ENCODE results near the gene TRPM4. TPM values are rescaled to one million over a fixed set of nuclear protein-coding genes. Genes with fewer than 3 reads are reported as not detected.
A peak's percentile ranks its signal among the peaks of the same experiment; 100 is the strongest.
"Not testable (repeated sequence)": the region's sequence is repeated elsewhere in the genome, so short reads cannot be mapped to it uniquely, and the experiment has no call there.

The TRPM4 gene
- polyA plus RNA-seq, 4 donors: 15.8 to 298 (median 92.6) TPM

DNA sequence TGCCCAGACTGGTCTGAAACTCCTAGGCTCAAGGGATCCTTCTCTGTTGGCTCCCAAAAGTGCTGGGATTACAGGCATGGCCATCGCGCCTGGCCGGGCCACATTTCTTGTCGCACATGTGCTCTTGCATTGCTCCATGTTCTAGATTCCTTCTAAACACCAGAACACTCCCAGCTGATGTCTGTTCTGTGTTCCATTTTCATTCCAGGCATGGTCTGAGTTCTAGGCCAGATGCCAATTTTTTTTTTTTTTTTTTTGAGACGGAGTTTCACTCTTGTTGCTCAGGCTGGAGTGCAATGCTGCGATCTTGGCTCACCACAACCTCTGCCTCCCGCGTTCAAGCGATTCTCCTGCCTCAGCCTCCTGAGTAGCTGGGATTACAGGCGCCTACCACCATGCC, 35.8 kb upstream of the TRPM4 start:
- Histone ChIP-seq H3K27me3 (ENCODE audit: control insufficient read depth in 3 of 3, insufficient read depth in 3 of 3, low read length in 3 of 3) (peaks cover 0 to 25% (median 0%) of the 10 kb centered on the region in 3 donors), H3K4me1 (ENCODE audit: control insufficient read depth in 3 of 3, insufficient read depth in 2 of 3, low read depth in 1 of 3, low read length in 2 of 3) (peaks cover 6 to 23% (median 7%) of the 10 kb centered on the region in 3 donors)
- not testable (repeated sequence) for H3K4me3 ChIP-seq (ENCODE audit: low read depth in 1 of 3, low read length in 3 of 3); FAIRE-seq; H3K9me3 ChIP-seq (ENCODE audit: control insufficient read depth in 2 of 2, insufficient read depth in 1 of 2, low read depth in 1 of 2, low read length in 1 of 2); H3K36me3 ChIP-seq (ENCODE audit: control insufficient read depth in 3 of 3, insufficient read depth in 2 of 3, low read depth in 1 of 3, low read length in 3 of 3); H3K27ac ChIP-seq (ENCODE audit: low read depth in 1 of 3, low read length in 2 of 3)
- peak in 1 of 2 donors; percentile 29 for DNase-seq
- 63 to 79% (median 67%) methylated on average over 10 of the region's 10 CpGs for WGBS, 3 donors

DNA sequence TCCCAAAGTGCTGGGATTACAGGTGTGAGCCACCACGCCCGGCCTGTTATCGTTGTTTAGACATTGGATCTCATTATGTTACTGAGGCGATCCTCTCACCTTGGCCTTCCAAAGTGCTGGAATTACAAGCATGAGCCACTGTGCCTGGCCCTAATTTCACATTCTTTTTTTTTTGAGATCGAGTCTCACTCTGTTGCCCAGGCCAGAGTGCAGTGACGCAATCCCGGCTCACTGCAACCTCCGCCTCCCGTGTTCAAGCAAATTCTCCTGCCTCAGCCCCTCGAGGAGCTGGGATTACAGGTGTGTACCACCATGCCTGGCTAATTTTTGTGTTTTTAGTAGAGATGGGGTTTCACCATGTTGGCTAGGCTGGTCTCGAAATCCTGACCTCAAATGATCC, 34.3 kb upstream of the TRPM4 start:
- H3K4me1 ChIP-seq (ENCODE audit: control insufficient read depth in 3 of 3, insufficient read depth in 2 of 3, low read depth in 1 of 3, low read length in 2 of 3): peaks cover 0 to 20% (median 0%) of the 10 kb centered on the region in 3 donors
- H3K9me3 ChIP-seq (ENCODE audit: control insufficient read depth in 2 of 2, insufficient read depth in 1 of 2, low read depth in 1 of 2, low read length in 1 of 2); H3K27ac ChIP-seq (ENCODE audit: low read depth in 1 of 3, low read length in 2 of 3); H3K4me3 ChIP-seq (ENCODE audit: low read depth in 1 of 3, low read length in 3 of 3); H3K36me3 ChIP-seq (ENCODE audit: control insufficient read depth in 3 of 3, insufficient read depth in 2 of 3, low read depth in 1 of 3, low read length in 3 of 3); DNase-seq; FAIRE-seq: not testable (repeated sequence)
- H3K27me3 ChIP-seq (ENCODE audit: control insufficient read depth in 3 of 3, insufficient read depth in 3 of 3, low read length in 3 of 3): peaks cover 0 to 25% (median 0%) of the 10 kb centered on the region in 3 donors
- 75 to 88% (median 82%) methylated on average over 11 of the region's 11 CpGs for WGBS, 3 donors

DNA sequence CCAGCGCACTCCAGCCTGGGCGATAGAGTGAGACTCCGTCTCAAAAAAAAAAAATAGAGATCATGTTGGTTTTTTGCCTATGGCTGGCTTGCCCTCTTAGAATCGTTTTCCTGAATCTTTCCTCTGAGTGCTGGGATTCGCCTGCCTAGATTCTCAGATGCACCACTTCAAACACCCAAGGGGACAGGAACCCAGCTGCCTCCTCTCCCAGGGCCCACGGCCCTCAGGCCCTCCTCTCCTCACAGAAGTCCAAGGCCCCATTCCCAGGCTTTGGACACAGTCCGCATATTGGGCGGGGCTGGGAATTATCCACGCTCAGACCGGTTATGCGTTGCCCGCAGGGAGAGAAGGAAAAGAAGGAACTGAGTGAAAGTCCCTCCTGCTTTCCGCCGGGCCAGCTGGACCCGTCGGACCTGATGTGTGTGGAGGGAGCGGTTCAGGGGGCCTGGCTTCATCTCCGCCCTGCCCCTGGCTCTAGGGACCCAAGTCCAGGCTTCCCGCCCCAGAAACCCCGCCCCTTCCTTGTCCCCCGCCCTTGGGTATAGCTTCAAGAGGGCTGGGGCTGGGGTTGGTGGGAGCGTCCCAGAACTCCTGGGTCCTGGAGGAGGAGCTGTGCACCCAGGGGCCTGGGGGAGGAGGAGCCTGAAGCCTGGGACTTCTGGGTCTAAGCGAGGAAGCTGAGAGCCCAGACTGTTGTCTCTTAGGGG, 32.4 kb upstream of the TRPM4 start:
- DNase-seq (peak; percentile 76 to 91), FAIRE-seq (no peak)
- peaks cover 0 to 3% of the 10 kb centered on the region in 2 donors for H3K9me3 ChIP-seq (ENCODE audit: control insufficient read depth in 2 of 2, insufficient read depth in 1 of 2, low read depth in 1 of 2, low read length in 1 of 2)
- no peaks in the 10 kb centered on the region for H3K36me3 ChIP-seq (ENCODE audit: control insufficient read depth in 3 of 3, insufficient read depth in 2 of 3, low read depth in 1 of 3, low read length in 3 of 3)
- H3K4me1 ChIP-seq (ENCODE audit: control insufficient read depth in 3 of 3, insufficient read depth in 2 of 3, low read depth in 1 of 3, low read length in 2 of 3): peaks cover 0 to 12% (median 3%) of the 10 kb centered on the region in 3 donors
- WGBS, 3 donors: 13 to 36% (median 24%) methylated on average over 23 of the region's 23 CpGs
- H3K27me3 ChIP-seq (ENCODE audit: control insufficient read depth in 3 of 3, insufficient read depth in 3 of 3, low read length in 3 of 3): peaks cover 0 to 18% (median 0%) of the 10 kb centered on the region in 3 donors
- H3K4me3 ChIP-seq (ENCODE audit: low read depth in 1 of 3, low read length in 3 of 3): peak overlapping the region in 1 of 3 donors; percentile 5
- H3K27ac ChIP-seq (ENCODE audit: low read depth in 1 of 3, low read length in 2 of 3): peak overlapping the region in 2 of 3 donors; percentile 17 to 45

DNA sequence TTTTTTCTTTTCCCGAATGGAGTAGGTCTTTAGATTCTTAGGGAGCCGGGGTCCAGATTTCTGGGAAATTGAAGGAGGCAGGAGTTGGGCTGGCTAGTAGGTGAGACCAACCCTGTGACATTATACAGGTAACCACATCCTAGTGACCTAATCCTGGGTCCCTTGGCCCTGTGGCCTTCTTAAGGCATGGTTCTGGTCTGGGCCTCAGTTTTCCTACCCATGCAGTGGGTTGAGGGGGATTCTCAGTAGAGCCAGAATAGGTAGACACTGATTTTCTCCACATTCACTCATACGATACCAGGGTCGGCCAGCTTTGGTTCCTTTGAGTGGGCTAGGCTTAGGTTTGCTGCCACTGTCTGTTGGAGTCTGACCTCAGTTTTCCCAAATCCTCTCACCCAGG, 31.0 kb upstream of the TRPM4 start:
- 71 to 82% (median 80%) methylated on average over 4 of the region's 4 CpGs for WGBS, 3 donors
- Histone ChIP-seq H3K4me1 (ENCODE audit: control insufficient read depth in 3 of 3, insufficient read depth in 2 of 3, low read depth in 1 of 3, low read length in 2 of 3) (peaks cover 0 to 12% (median 3%) of the 10 kb centered on the region in 3 donors), H3K9me3 (ENCODE audit: control insufficient read depth in 2 of 2, insufficient read depth in 1 of 2, low read depth in 1 of 2, low read length in 1 of 2) (peaks cover 0 to 3% of the 10 kb centered on the region in 2 donors), H3K4me3 (ENCODE audit: low read depth in 1 of 3, low read length in 3 of 3) (no peak overlapping the region), H3K36me3 (ENCODE audit: control insufficient read depth in 3 of 3, insufficient read depth in 2 of 3, low read depth in 1 of 3, low read length in 3 of 3) (no peaks in the 10 kb centered on the region), H3K27ac (ENCODE audit: low read depth in 1 of 3, low read length in 2 of 3) (no peak overlapping the region), H3K27me3 (ENCODE audit: control insufficient read depth in 3 of 3, insufficient read depth in 3 of 3, low read length in 3 of 3) (peaks cover 0 to 7% (median 0%) of the 10 kb centered on the region in 3 donors)
- DNase-seq (no peak), FAIRE-seq (no peak)

DNA sequence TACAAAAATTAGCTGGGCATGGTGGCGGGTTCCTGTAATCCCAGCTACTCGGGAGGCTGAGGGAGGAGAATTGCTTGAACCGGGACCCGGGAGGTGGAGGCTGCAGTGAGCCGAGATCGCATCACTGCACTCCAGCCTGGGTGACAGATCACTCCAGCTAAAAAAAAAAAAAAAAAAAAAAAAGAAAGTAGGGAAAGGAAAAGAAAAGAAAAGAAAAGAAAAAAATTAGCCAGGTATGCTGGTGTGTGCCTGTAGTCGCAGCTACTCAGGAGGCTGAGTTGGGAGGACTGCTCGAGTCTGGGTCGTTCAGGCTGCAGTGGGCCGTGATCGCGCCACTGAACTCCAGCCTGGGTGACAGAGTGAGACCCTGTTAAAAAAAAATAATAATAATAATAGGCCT, 30.4 kb upstream of the TRPM4 start:
- FAIRE-seq; DNase-seq; H3K27ac ChIP-seq (ENCODE audit: low read depth in 1 of 3, low read length in 2 of 3); H3K27me3 ChIP-seq (ENCODE audit: control insufficient read depth in 3 of 3, insufficient read depth in 3 of 3, low read length in 3 of 3); H3K36me3 ChIP-seq (ENCODE audit: control insufficient read depth in 3 of 3, insufficient read depth in 2 of 3, low read depth in 1 of 3, low read length in 3 of 3); H3K9me3 ChIP-seq (ENCODE audit: control insufficient read depth in 2 of 2, insufficient read depth in 1 of 2, low read depth in 1 of 2, low read length in 1 of 2); H3K4me3 ChIP-seq (ENCODE audit: low read depth in 1 of 3, low read length in 3 of 3): not testable (repeated sequence)
- 94 to 96% (median 95%) methylated on average over 12 of the region's 12 CpGs for WGBS, 3 donors
- peaks cover 0 to 12% (median 3%) of the 10 kb centered on the region in 3 donors for H3K4me1 ChIP-seq (ENCODE audit: control insufficient read depth in 3 of 3, insufficient read depth in 2 of 3, low read depth in 1 of 3, low read length in 2 of 3)

DNA sequence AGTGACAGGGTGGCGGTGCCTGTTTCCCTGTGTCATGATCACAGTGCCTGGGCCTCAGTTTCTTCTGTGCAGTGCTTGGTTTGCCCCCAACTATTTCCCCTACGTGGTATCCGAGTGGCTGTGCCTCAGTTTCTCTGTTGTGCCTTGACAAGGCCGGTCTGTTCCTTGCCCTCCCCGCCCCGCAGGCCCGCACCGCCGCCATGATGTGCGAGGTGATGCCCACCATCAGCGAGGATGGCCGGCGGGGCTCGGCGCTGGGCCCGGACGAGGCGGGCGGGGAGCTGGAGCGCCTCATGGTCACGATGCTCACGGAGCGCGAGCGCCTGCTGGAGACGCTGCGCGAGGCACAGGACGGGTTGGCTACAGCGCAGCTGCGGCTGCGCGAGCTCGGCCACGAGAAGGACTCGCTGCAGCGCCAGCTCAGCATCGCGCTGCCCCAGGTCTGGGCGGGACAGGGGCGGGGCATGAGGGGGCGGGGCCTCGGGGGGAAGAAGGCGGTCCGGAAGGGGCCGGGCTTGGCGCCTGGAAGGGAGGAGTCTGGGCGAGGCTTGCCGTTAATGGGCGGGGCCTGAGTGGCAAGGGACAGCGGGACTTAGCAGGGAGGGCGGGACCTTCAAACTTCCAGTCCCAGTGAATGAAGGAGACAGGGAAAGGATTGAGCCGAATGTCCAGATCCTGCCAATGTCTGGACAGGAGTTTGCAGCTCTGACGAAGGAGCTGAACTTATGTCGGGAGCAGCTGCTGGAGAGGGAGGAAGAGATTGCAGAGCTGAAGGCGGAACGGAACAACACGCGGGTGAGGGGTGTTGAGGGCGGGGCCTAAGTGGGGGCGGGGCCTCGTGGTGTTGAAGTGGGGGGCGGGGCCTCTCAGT, 29.7 kb upstream of the TRPM4 start:
- FAIRE-seq (no peak), DNase-seq (peak; percentile 97 to 99)
- peak overlapping the region; percentile 50 to 68 (median 61) for H3K27ac ChIP-seq (ENCODE audit: low read depth in 1 of 3, low read length in 2 of 3)
- H3K36me3 ChIP-seq (ENCODE audit: control insufficient read depth in 3 of 3, insufficient read depth in 2 of 3, low read depth in 1 of 3, low read length in 3 of 3): no peaks in the 10 kb centered on the region
- H3K27me3 ChIP-seq (ENCODE audit: control insufficient read depth in 3 of 3, insufficient read depth in 3 of 3, low read length in 3 of 3): peaks cover 0 to 10% (median 0%) of the 10 kb centered on the region in 3 donors
- H3K4me1 ChIP-seq (ENCODE audit: control insufficient read depth in 3 of 3, insufficient read depth in 2 of 3, low read depth in 1 of 3, low read length in 2 of 3): peaks cover 0 to 12% (median 3%) of the 10 kb centered on the region in 3 donors
- peaks cover 0 to 3% of the 10 kb centered on the region in 2 donors for H3K9me3 ChIP-seq (ENCODE audit: control insufficient read depth in 2 of 2, insufficient read depth in 1 of 2, low read depth in 1 of 2, low read length in 1 of 2)
- H3K4me3 ChIP-seq (ENCODE audit: low read depth in 1 of 3, low read length in 3 of 3): peak overlapping the region; percentile 13 to 26 (median 21)
- 3% methylated on average over 50 to 63 of the region's 63 CpGs for WGBS, 3 donors

DNA sequence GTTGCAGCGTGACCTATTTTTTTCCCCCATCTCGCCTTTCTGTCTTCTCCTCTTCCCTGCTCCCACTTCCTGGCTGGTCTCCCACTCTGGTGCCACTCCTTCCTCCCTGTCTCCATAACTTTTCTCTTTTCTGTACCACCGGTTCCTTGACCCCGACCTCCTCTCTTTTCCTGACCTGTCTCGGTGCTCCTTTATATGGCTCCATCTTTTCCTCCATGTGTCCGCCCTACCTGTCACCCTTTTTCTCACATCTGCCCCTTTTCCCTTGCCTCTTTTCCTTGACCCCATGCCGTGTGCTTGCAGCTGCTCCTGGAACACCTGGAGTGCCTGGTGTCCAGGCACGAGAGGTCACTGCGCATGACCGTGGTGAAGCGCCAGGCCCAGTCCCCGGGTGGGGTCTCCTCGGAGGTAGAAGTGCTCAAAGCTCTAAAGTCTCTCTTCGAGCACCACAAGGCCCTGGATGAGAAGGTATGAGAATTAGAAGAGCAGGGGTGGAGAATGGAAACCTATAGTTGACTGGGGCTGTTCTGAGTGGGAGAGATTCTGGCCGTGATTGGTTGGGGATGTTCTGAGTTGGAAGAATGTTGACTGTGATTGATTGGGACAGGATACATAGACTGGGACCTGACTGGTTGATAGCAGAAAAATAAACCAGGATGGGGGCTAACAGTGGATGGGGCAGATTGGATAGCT, 28.9 kb upstream of the TRPM4 start:
- Histone ChIP-seq H3K27ac (ENCODE audit: low read depth in 1 of 3, low read length in 2 of 3) (no peak overlapping the region), H3K4me1 (ENCODE audit: control insufficient read depth in 3 of 3, insufficient read depth in 2 of 3, low read depth in 1 of 3, low read length in 2 of 3) (peaks cover 0 to 18% (median 3%) of the 10 kb centered on the region in 3 donors), H3K4me3 (ENCODE audit: low read depth in 1 of 3, low read length in 3 of 3) (no peak overlapping the region), H3K27me3 (ENCODE audit: control insufficient read depth in 3 of 3, insufficient read depth in 3 of 3, low read length in 3 of 3) (peaks cover 0 to 15% (median 0%) of the 10 kb centered on the region in 3 donors), H3K36me3 (ENCODE audit: control insufficient read depth in 3 of 3, insufficient read depth in 2 of 3, low read depth in 1 of 3, low read length in 3 of 3) (no peaks in the 10 kb centered on the region), H3K9me3 (ENCODE audit: control insufficient read depth in 2 of 2, insufficient read depth in 1 of 2, low read depth in 1 of 2, low read length in 1 of 2) (peaks cover 0 to 3% of the 10 kb centered on the region in 2 donors)
- FAIRE-seq: no peak
- 48 to 66% (median 50%) methylated on average over 13 to 15 of the region's 15 CpGs for WGBS, 3 donors
- DNase-seq: no peak

DNA sequence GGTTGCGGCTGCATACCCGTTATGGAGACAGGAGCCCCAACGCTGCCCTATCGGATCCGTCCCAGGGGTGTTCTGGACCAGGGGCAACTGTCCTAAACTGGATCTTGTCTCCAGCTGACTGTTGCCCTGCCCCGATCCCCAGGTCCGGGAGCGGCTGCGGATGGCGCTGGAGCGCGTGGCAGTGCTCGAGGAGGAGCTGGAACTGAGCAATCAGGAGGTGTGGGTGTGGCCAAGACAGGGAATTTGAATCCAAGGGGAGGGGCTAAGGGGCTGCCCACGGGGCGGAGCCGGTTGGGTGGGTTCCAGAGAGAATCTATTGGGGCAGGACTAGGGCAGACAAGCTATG, 28.4 kb upstream of the TRPM4 start:
- FAIRE-seq: no peak

More for the DNA sequence above, 28.4 kb upstream of the TRPM4 start:
- Histone ChIP-seq H3K27ac (ENCODE audit: low read depth in 1 of 3, low read length in 2 of 3) (no peak overlapping the region), H3K36me3 (ENCODE audit: control insufficient read depth in 3 of 3, insufficient read depth in 2 of 3, low read depth in 1 of 3, low read length in 3 of 3) (no peaks in the 10 kb centered on the region), H3K4me3 (ENCODE audit: low read depth in 1 of 3, low read length in 3 of 3) (no peak overlapping the region), H3K4me1 (ENCODE audit: control insufficient read depth in 3 of 3, insufficient read depth in 2 of 3, low read depth in 1 of 3, low read length in 2 of 3) (peaks cover 3 to 23% (median 3%) of the 10 kb centered on the region in 3 donors), H3K9me3 (ENCODE audit: control insufficient read depth in 2 of 2, insufficient read depth in 1 of 2, low read depth in 1 of 2, low read length in 1 of 2) (peaks cover 0 to 3% of the 10 kb centered on the region in 2 donors), H3K27me3 (ENCODE audit: control insufficient read depth in 3 of 3, insufficient read depth in 3 of 3, low read length in 3 of 3) (peaks cover 0 to 20% (median 0%) of the 10 kb centered on the region in 3 donors)
- 60 to 66% (median 62%) methylated on average over 16 of the region's 16 CpGs for WGBS, 3 donors
- DNase-seq: no peak

Measured in small intestine (tissue), 7 donors.